Osteocyte (in vitro differentiated cells): ENCODE data around the gene CHP1. TPM values are rescaled to one million over a fixed set of nuclear protein-coding genes. Genes with fewer than 3 reads are reported as not detected.
A peak's percentile ranks its signal among the peaks of the same experiment; 100 is the strongest.
"Not testable (repeated sequence)": the region's sequence is repeated elsewhere in the genome, so short reads cannot be mapped to it uniquely, and the experiment has no call there.

Source experiments
- DNase-seq: peaks from one replicate; pipeline ENCODE4 v3.0.0; 2021; ENCODE audit warnings: mixed read lengths; ENCODE audit not compliant: unreplicated experiment; ENCODE audit errors: extremely low spot score
- H3K27ac Mint-ChIP-seq: one replicate; pipeline ENCODE4 v1.8.0; 2021; ENCODE audit warnings: mild to moderate bottlenecking, mixed read lengths; ENCODE audit not compliant: unreplicated experiment
- H3K27me3 Mint-ChIP-seq: one replicate; pipeline ENCODE4 v1.8.0; 2021; ENCODE audit warnings: mixed read lengths; ENCODE audit not compliant: unreplicated experiment
- H3K36me3 Mint-ChIP-seq: one replicate; pipeline ENCODE4 v1.8.0; 2021; ENCODE audit warnings: mixed read lengths; ENCODE audit not compliant: unreplicated experiment
- H3K4me1 Mint-ChIP-seq: one replicate; pipeline ENCODE4 v1.8.0; 2021; ENCODE audit warnings: mixed read lengths; ENCODE audit not compliant: unreplicated experiment
- H3K4me3 Mint-ChIP-seq: one replicate; pipeline ENCODE4 v1.8.0; 2021; ENCODE audit warnings: mild to moderate bottlenecking, moderate library complexity, mixed read lengths; ENCODE audit not compliant: unreplicated experiment
- H3K9me3 Mint-ChIP-seq: one replicate; pipeline ENCODE4 v1.8.0; 2021; ENCODE audit warnings: mixed read lengths; ENCODE audit not compliant: unreplicated experiment
- total RNA-seq: library from RNA; stranded (reverse); gene quantifications from 2 replicates; pipeline ENCODE4 v1.2.1, GENCODE V29; 2021
- TF ChIP-seq, protein P1 (sequence below): fragments of 200-600 bp; sonication (generic); IDR thresholded peaks from 2 replicates; pipeline ENCODE4 v1.5.0; 2021; ENCODE audit warnings: antibody characterized with exemption, mild to moderate bottlenecking, moderate library complexity

CHP1 gene
- total RNA-seq, 1 donor from 2014 or later: 87.7 TPM

DNA sequence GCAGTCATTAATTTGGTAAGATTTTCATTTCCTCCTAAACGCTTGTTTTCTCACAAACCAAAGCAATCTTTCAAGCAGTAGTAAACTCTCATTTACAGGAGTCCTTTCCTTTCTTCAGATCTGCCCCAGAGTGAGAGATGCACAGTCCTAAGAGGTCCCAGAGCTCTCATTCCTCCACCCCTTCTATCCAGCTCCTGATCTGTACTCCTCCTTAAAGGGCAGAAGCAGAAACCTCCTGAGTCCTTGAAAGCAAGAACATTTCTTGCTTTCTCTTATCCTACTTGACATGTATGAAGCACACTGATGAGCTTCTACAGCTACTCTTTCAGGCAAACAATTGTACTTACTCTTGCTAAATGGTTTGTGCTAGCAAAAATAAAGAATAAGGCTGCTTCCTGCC, 12.2 kb upstream of the CHP1 start:
- Mint-ChIP-seq H3K9me3 (no peaks in the 10 kb centered on the region), H3K27ac (no peak overlapping the region), H3K36me3 (no peaks in the 10 kb centered on the region), H3K4me1 (no peaks in the 10 kb centered on the region), H3K27me3 (peaks cover 48% of the 10 kb centered on the region), H3K4me3 (no peak overlapping the region)
- TF ChIP-seq, protein P1, sequence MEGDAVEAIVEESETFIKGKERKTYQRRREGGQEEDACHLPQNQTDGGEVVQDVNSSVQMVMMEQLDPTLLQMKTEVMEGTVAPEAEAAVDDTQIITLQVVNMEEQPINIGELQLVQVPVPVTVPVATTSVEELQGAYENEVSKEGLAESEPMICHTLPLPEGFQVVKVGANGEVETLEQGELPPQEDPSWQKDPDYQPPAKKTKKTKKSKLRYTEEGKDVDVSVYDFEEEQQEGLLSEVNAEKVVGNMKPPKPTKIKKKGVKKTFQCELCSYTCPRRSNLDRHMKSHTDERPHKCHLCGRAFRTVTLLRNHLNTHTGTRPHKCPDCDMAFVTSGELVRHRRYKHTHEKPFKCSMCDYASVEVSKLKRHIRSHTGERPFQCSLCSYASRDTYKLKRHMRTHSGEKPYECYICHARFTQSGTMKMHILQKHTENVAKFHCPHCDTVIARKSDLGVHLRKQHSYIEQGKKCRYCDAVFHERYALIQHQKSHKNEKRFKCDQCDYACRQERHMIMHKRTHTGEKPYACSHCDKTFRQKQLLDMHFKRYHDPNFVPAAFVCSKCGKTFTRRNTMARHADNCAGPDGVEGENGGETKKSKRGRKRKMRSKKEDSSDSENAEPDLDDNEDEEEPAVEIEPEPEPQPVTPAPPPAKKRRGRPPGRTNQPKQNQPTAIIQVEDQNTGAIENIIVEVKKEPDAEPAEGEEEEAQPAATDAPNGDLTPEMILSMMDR: no peak
- no peak for DNase-seq

DNA sequence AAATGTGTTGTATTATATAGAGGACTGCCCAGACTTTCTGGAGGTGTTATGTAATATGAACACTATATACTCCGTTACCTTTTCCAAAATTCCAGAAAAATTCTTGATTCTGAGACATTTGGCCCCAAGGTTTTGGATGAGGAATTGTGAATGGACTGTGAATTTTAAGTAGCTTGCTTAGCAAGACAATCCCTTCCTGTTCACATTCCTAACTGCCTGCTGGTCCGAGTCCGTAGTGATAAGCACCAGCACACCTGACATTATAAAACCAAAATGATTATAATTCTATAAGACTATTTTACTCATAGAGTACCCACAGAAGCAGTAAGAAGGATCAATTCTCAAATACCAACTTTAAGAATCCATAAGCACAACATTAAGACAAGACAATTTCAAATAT, 11.7 kb upstream of the CHP1 start:
- Mint-ChIP-seq H3K27me3 (peaks cover 51% of the 10 kb centered on the region), H3K36me3 (no peaks in the 10 kb centered on the region)

DNA sequence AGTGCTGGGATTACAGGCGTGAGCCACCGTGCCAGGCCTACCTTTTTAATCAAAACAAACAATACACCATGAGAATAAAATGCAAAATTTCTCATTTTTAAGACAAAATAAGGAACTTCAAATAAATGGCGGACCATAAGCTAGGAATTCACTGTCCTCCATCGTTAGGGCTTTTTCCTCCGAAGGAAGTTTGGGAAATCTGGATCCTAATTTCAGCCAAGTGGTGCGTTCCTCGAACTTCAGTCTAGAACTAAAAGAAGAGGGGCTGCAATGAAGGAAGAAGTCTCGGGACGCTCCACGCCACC, 771 bp upstream of the CHP1 start:
- no peak for DNase-seq
- Mint-ChIP-seq H3K36me3 (no peaks in the 10 kb centered on the region), H3K27me3 (peaks cover 8% of the 10 kb centered on the region), H3K9me3 (no peaks in the 10 kb centered on the region), H3K4me3 (peak overlapping the region; percentile 90), H3K27ac (peak overlapping the region; percentile 95), H3K4me1 (peaks cover 23% of the 10 kb centered on the region)
- TF ChIP-seq, protein P1: no peak

More for the DNA sequence above, 11.7 kb upstream of the CHP1 start:
- Mint-ChIP-seq H3K4me3 (no peak overlapping the region), H3K4me1 (no peaks in the 10 kb centered on the region), H3K27ac (no peak overlapping the region), H3K9me3 (no peaks in the 10 kb centered on the region)
- no peak for DNase-seq
- TF ChIP-seq, protein P1: no peak

DNA sequence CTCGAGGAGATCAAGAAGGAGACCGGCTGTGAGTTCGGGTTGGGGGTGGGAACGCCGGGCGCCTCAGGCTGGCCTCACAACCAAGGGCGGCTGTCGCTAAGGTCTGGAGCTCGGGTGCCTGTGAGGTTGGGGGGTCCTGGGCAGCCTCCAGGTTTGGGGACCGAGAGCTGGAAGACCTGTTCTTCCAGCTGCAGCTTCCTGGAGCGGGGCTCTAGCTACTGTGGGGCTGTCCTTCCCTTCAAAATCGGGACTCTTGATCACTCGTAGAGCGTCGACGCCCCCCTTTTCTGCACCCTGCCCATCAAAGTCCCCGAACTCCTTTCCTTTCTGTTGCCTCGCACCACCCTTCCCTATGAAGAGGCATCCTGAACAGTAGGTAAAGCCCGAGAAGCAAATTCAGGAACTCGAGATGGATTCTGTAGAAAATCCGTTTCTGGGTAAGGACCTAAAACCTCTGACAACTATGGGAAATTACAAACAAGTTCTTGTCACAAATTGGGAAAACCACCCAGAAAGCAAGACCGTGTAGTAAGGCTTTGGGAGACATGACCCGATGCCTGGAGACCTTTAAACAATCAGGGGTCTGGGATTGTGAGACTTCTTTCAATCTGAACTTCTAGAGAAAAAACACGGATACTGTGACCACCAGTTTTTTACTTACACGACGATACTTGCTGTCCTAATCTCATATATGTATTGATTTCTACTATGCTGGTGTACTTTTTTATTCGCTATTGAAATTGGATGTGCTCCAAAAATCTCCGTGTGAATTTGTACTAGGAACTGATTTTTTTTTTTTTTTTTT, 556 bp downstream of the CHP1 start:
- peak overlapping the region; percentile 95 for H3K27ac Mint-ChIP-seq
- TF ChIP-seq, protein P1: no peak
- H3K4me1 Mint-ChIP-seq: peaks cover 23% of the 10 kb centered on the region
- peak overlapping the region; percentile 90 for H3K4me3 Mint-ChIP-seq
- no peaks in the 10 kb centered on the region for H3K9me3 Mint-ChIP-seq
- peaks cover 3% of the 10 kb centered on the region for H3K27me3 Mint-ChIP-seq
- no peak for DNase-seq
- no peaks in the 10 kb centered on the region for H3K36me3 Mint-ChIP-seq

DNA sequence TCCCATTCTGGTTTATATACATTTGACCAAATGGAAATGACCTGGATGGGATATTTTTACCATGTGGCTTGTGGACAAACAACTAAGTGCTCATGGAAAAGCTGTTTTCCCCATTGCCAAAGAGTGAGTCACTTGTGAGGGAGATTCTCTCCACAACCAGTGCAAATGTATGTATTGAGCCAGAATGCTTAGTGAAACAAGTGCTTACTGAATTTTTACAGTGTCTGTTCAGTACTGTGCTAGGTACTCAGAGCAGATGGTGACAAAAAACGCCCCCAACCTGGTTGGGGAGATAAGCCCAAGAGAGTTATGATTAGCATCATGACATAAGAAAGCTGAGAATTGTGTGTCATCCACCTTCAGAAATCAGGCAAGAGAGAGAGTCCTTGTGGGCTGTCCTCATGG, 2.3 kb downstream of the CHP1 start:
- TF ChIP-seq, protein P1: no peak
- H3K9me3 Mint-ChIP-seq: no peaks in the 10 kb centered on the region
- no peak overlapping the region for H3K4me3 Mint-ChIP-seq
- no peaks in the 10 kb centered on the region for H3K27me3 Mint-ChIP-seq
- no peaks in the 10 kb centered on the region for H3K36me3 Mint-ChIP-seq
- peaks cover 23% of the 10 kb centered on the region for H3K4me1 Mint-ChIP-seq
- H3K27ac Mint-ChIP-seq: no peak overlapping the region
- no peak for DNase-seq

DNA sequence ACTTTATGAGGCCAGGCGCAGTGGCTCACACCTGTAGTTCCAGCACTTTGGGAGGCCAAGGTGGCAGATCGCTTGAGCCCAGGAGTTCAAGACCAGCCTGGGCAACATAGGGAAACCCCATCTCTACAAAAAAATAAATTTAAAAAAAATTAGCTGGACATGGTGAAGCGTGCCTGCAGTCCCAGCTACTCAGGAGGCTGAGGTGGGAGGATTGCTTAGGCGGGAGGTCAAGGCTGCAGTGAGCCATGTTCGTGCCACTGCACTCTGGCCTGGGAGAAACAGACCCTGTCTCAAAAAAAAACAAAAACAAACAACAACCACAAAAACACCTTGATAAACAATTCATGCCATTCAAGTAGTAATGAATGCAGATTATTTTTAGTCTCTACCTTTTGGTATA, 4.2 kb downstream of the CHP1 start:
- not testable (repeated sequence) for H3K27me3 Mint-ChIP-seq, DNase-seq, H3K27ac Mint-ChIP-seq, H3K36me3 Mint-ChIP-seq, H3K4me3 Mint-ChIP-seq, H3K9me3 Mint-ChIP-seq
- peaks cover 23% of the 10 kb centered on the region for H3K4me1 Mint-ChIP-seq
